Effector memory CD8-positive, alpha-beta T cell (primary cell): ENCODE data around the gene APBB1IP.
"Not testable (repeated sequence)": the region's sequence is repeated elsewhere in the genome, so short reads cannot be mapped to it uniquely, and the experiment has no call there.

Source experiments
- ATAC-seq: fragments of 150-1000 bp; cut with Tn5 transposase; replicated peaks from 2 replicates; pipeline ENCODE4 v1.10.0; 2021; ENCODE audit warnings: mild to moderate bottlenecking, moderate library complexity
- DNase-seq, 3 experiments: peaks; one replicate each; pipeline ENCODE4 v3.0.0; 2021
- H3K27ac Mint-ChIP-seq, 2 donors: one replicate each; pipeline ENCODE4 v1.8.0; 2022; ENCODE audit warnings: mild to moderate bottlenecking in 2 of 2, mixed read lengths in 2 of 2, moderate library complexity in 2 of 2
- H3K27me3 Mint-ChIP-seq, 2 donors: one replicate each; pipeline ENCODE4 v1.8.0; 2022; ENCODE audit warnings: mixed read lengths in 2 of 2
- H3K36me3 Mint-ChIP-seq: one replicate; pipeline ENCODE4 v1.8.0; 2022; ENCODE audit warnings: mild to moderate bottlenecking, moderate library complexity, mixed read lengths; ENCODE audit not compliant: insufficient read depth
- H3K4me1 Mint-ChIP-seq, 2 donors: one replicate each; pipeline ENCODE4 v1.8.0; 2022; ENCODE audit warnings: low read depth in 2 of 2, mixed read lengths in 2 of 2
- H3K4me3 Mint-ChIP-seq, 2 donors: one replicate each; pipeline ENCODE4 v1.8.0; 2022; ENCODE audit warnings: mild to moderate bottlenecking in 2 of 2, mixed read lengths in 2 of 2, moderate library complexity in 2 of 2
- H3K9me3 Mint-ChIP-seq, 2 donors: one replicate each; pipeline ENCODE4 v1.8.0; 2022; ENCODE audit warnings: mixed read lengths in 2 of 2

The APBB1IP gene

GRCh38 chr10:26474026-26474425, 35.9 kb downstream of the APBB1IP start:
- Mint-ChIP-seq H3K36me3 (peaks cover 25% of the 10 kb centered on the region), H3K4me1 (peaks cover 70 to 76% of the 10 kb centered on the region in 2 donors), H3K27ac (peak overlapping the region; percentile 97 to 98), H3K9me3 (no peaks in the 10 kb centered on the region), H3K27me3 (no peaks in the 10 kb centered on the region), H3K4me3 (peak overlapping the region in 1 of 2 donors; percentile 66)
- DNase-seq (no peak), ATAC-seq (no peak)

GRCh38 chr10:26474845-26475244, 36.7 kb downstream of the APBB1IP start:
- peak overlapping the region; percentile 97 to 98 for H3K27ac Mint-ChIP-seq
- H3K4me1 Mint-ChIP-seq = peaks cover 65 to 72% of the 10 kb centered on the region in 2 donors
- H3K9me3 Mint-ChIP-seq, H3K27me3 Mint-ChIP-seq, DNase-seq: not testable (repeated sequence)
- peaks cover 28% of the 10 kb centered on the region for H3K36me3 Mint-ChIP-seq
- peak overlapping the region; percentile 53 to 66 for H3K4me3 Mint-ChIP-seq
- peak; percentile 66 for ATAC-seq

- H3K9me3 Mint-ChIP-seq = no peaks in the 10 kb centered on the region
- no peaks in the 10 kb centered on the region for H3K27me3 Mint-ChIP-seq
- H3K27ac Mint-ChIP-seq = peak overlapping the region; percentile 97 to 98
- H3K4me3 Mint-ChIP-seq = peak overlapping the region; percentile 53 to 66
- peaks cover 66 to 74% of the 10 kb centered on the region in 2 donors for H3K4me1 Mint-ChIP-seq
- ATAC-seq (peak; percentile 31), DNase-seq (no peak)
- peaks cover 34% of the 10 kb centered on the region for H3K36me3 Mint-ChIP-seq
Observed at GRCh38 chr10:26475386-26475785, 37.2 kb downstream of the APBB1IP start.

GRCh38 chr10:26477501-26477900, 39.4 kb downstream of the APBB1IP start:
- peak overlapping the region; percentile 67 to 80 for H3K4me3 Mint-ChIP-seq
- H3K4me1 Mint-ChIP-seq = peaks cover 55 to 68% of the 10 kb centered on the region in 2 donors
- H3K36me3 Mint-ChIP-seq = peaks cover 43% of the 10 kb centered on the region
- H3K27me3 Mint-ChIP-seq = no peaks in the 10 kb centered on the region
- peak overlapping the region; percentile 88 to 89 for H3K27ac Mint-ChIP-seq
- DNase-seq (no peak), ATAC-seq (no peak)
- H3K9me3 Mint-ChIP-seq = no peaks in the 10 kb centered on the region

- Mint-ChIP-seq H3K36me3 (peaks cover 45% of the 10 kb centered on the region), H3K27ac (peak overlapping the region; percentile 88 to 89), H3K4me1 (peaks cover 52 to 65% of the 10 kb centered on the region in 2 donors), H3K9me3 (no peaks in the 10 kb centered on the region), H3K27me3 (no peaks in the 10 kb centered on the region), H3K4me3 (peak overlapping the region; percentile 67 to 80)
- DNase-seq = no peak
- no peak for ATAC-seq
Observed at GRCh38 chr10:26478061-26478460, 39.9 kb downstream of the APBB1IP start.

GRCh38 chr10:26479766-26480492, 41.8 kb downstream of the APBB1IP start:
- peak; percentile 58 for ATAC-seq
- peak in 2 of 3 experiments; percentile 29 to 32 for DNase-seq
- Mint-ChIP-seq H3K27me3 (no peaks in the 10 kb centered on the region), H3K36me3 (peaks cover 38% of the 10 kb centered on the region), H3K9me3 (no peaks in the 10 kb centered on the region), H3K4me1 (peaks cover 45 to 64% of the 10 kb centered on the region in 2 donors), H3K27ac (peak overlapping the region; percentile 86 to 94), H3K4me3 (peak overlapping the region; percentile 64 to 78)

- H3K4me3 Mint-ChIP-seq = peak overlapping the region in 1 of 2 donors; percentile 64
- no peaks in the 10 kb centered on the region for H3K27me3 Mint-ChIP-seq
- H3K4me1 Mint-ChIP-seq = peaks cover 45 to 68% of the 10 kb centered on the region in 2 donors
- H3K9me3 Mint-ChIP-seq = no peaks in the 10 kb centered on the region
- ATAC-seq (no peak), DNase-seq (no peak)
- H3K27ac Mint-ChIP-seq = peak overlapping the region in 1 of 2 donors; percentile 94
- H3K36me3 Mint-ChIP-seq = peaks cover 38% of the 10 kb centered on the region
Observed at GRCh38 chr10:26481315-26481692, 43.2 kb downstream of the APBB1IP start.

GRCh38 chr10:26481914-26482550, 43.9 kb downstream of the APBB1IP start:
- DNase-seq (peak; percentile 36 to 44 (median 37)), ATAC-seq (peak; percentile 72)
- Mint-ChIP-seq H3K4me1 (peaks cover 51 to 74% of the 10 kb centered on the region in 2 donors), H3K27me3 (no peaks in the 10 kb centered on the region), H3K36me3 (peaks cover 40% of the 10 kb centered on the region), H3K4me3 (peak overlapping the region; percentile 58 to 62), H3K27ac (peak overlapping the region; percentile 69 to 94), H3K9me3 (no peaks in the 10 kb centered on the region)

- ATAC-seq = no peak
- H3K4me3 Mint-ChIP-seq = peak overlapping the region; percentile 58 to 62
- no peaks in the 10 kb centered on the region for H3K27me3 Mint-ChIP-seq
- H3K9me3 Mint-ChIP-seq = no peaks in the 10 kb centered on the region
- peaks cover 47 to 71% of the 10 kb centered on the region in 2 donors for H3K4me1 Mint-ChIP-seq
- no peak for DNase-seq
- H3K36me3 Mint-ChIP-seq = peaks cover 48% of the 10 kb centered on the region
- peak overlapping the region; percentile 69 to 94 for H3K27ac Mint-ChIP-seq
Observed at GRCh38 chr10:26483554-26483953, 45.4 kb downstream of the APBB1IP start.

- ATAC-seq = no peak
- Mint-ChIP-seq H3K27me3 (no peaks in the 10 kb centered on the region), H3K4me3 (peak overlapping the region; percentile 46 to 74), H3K36me3 (peaks cover 37% of the 10 kb centered on the region), H3K4me1 (peaks cover 49 to 69% of the 10 kb centered on the region in 2 donors), H3K9me3 (no peaks in the 10 kb centered on the region), H3K27ac (peak overlapping the region; percentile 93 to 98)
- no peak for DNase-seq
Observed at GRCh38 chr10:26485150-26485941, 47.2 kb downstream of the APBB1IP start.

GRCh38 chr10:26486304-26486703, 48.2 kb downstream of the APBB1IP start:
- ATAC-seq = no peak
- Mint-ChIP-seq H3K27ac (peak overlapping the region; percentile 93 to 98), H3K4me3 (peak overlapping the region; percentile 55 to 74)

GRCh38 chr10:26486990-26487850, 49.1 kb downstream of the APBB1IP start:
- Mint-ChIP-seq H3K36me3 (peaks cover 35% of the 10 kb centered on the region), H3K4me3 (peak overlapping the region; percentile 55 to 74), H3K27ac (peak overlapping the region; percentile 93 to 98), H3K9me3 (no peaks in the 10 kb centered on the region), H3K27me3 (no peaks in the 10 kb centered on the region), H3K4me1 (peaks cover 45 to 61% of the 10 kb centered on the region in 2 donors)
- DNase-seq (peak; percentile 50 to 61 (median 51)), ATAC-seq (peak; percentile 86)

More at GRCh38 chr10:26486304-26486703, 48.2 kb downstream of the APBB1IP start:
- no peak for DNase-seq
- H3K27me3 Mint-ChIP-seq = no peaks in the 10 kb centered on the region
- no peaks in the 10 kb centered on the region for H3K9me3 Mint-ChIP-seq
- H3K4me1 Mint-ChIP-seq = peaks cover 47 to 65% of the 10 kb centered on the region in 2 donors
- H3K36me3 Mint-ChIP-seq = peaks cover 30% of the 10 kb centered on the region
